Germinal center (tissue), 1 donor: ENCODE results near the gene SLC15A5.

Experiments used
- DNase-seq: peaks from one replicate; pipeline ENCODE4 v3.0.0; 2012; ENCODE audit warnings: mixed read lengths, low spot score

The SLC15A5 gene

DNA sequence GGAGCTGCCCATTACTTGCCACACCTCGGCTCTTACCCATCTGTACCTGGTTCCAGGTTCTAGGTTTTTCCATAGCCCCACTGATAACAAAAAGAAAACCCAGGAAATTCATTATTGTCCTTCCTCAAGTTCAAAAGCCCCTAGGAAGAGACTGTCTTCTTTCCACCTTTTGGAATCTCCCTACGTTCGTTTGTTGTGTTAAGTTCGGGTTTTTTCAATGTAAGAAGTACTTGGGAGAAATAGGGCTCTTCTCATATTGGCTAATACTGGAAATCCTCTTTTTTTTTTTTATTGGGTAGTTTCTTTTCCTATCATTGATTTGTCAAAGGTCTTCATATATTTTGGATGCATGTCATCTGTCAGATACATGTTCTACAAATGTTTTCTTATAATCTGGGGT lies 17.3 kb downstream of the SLC15A5 start:
- DNase-seq = no peak

DNA sequence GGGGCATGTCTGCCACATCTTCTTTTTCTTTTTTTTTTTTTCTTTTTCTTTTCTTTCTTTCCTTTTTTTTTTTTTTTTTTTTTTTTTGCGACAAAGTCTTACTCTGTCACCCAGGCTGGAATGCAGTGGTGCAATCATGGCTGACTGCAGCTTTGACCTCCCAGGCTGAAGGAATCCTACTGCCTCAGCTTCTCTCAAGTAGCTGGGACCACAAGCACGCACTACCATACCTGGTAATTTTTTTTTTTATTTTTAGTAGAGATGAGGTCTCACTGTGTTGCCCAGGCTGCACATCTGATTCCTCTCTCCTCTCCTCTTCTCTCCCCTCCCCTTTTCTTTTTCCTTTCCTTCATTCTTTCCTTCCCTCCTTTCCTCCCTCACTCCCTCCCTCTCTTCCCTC lies 18.5 kb downstream of the SLC15A5 start:
- DNase-seq = no peak

DNA sequence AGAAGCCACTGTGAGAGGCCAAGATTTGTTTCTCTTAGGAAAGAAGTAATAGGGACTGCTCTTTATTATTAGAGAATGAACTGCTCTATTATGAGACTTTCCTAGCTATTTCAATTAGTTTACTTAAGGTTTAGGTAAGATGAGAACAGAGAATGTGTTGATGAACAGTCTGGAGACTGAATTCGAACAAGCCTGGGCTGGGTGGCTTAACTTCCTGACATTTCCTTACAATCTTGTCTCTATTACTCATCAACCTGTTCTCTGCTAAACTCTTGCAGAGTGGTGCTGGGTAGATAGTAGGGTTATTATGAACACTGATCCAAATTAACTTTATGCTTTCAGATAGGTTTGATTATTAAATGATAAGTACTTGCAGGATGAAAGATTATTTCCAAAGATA lies 31.2 kb downstream of the SLC15A5 start:
- no peak for DNase-seq

DNA sequence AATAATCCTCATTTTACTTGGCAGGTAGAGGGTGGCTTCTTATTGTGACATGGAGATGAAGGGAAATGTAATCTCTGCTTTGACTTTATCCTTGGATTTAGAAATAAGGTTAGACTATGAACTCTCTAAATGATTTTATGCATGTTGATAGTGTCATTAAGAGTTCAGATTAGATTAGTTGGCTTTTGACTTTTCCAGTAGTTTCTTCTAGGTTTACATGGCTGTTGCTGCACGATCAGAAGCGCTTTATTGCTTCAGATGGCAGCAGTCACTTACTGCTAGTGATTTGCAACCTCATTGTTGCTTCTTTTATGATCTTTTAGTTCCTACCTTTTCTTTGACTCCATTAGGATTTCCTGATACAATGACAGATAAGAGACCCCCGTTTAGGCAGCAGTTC lies 32.3 kb downstream of the SLC15A5 start:
- DNase-seq = no peak

DNA sequence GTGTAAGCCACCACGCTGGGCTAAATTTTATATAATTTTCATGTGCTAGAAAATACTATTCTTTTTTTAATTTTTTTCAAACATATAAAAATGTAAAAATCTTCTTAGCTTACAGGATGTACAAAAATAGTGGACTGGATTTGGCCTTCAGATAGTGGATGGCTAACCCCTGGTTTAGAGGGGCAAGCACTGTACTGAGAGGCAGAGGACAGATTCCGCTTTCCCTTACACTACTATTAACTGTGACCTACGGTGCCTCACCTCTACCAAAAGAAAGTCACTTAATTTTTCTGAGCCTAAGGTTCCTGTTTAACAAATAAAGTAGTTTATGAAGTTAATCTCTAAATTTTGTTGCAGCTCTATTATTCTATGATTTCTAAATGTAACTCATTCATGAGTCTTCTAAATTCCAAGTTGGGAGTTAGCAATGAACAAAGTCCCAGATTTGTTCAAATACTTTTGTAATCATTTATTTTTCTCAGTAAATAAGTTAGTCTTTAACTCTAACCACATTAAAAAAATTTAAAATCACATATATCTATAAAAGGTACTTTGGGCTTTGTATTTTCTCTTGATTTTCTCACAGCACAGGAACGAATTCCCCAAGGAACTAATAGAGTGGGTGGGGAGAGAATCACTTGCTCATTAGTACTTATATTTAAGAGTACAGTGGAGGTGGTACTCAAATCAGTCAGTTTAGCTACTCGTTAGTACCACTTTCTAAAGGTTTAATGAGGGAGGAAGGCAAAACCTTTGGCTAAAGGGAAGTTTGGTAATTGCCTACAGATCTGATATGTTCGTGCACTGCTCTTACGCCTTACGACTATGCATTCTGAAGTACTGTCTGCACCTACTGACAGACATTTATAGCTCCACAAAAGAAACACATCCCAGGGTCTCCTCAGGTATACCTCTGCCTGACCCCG lies 33.7 kb downstream of the SLC15A5 start:
- no peak for DNase-seq

DNA sequence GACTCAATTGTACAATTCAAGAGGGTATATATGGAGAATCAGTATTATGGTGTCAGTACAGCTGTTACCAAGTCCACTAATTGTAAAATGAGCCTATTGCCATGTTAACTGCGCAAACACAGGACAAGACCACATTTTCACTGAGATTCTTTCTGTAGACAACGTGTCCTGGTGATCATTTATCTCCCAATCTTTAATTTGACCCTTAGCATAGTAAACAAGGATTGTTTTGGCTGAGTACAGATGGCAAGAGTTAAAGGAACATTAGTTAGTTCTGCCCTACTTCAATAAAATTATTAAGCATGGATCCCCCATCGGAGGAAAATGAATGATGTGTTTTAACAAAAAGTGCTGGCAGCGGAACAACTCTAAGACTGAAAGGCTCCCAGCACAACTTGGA lies 36.1 kb downstream of the SLC15A5 start:
- DNase-seq = no peak

DNA sequence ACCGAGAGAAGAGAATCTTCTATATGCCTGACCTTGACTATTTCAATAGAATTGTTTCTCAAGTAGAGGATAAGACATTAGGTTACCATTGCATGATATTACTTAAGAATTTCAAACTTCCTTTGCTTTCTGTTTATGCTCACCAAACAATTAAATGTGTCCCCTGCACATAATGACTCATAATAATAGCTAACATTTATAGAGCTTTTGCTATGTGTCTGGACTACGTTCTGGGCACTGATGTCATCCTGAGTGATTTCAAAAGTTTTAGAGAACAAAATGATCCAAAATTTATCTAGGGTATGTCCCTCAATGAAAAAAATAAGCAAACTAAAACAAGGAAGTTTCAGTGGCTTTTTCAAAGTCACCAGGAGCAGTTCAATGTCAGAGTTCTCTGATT lies 38.8 kb downstream of the SLC15A5 start:
- no peak for DNase-seq

DNA sequence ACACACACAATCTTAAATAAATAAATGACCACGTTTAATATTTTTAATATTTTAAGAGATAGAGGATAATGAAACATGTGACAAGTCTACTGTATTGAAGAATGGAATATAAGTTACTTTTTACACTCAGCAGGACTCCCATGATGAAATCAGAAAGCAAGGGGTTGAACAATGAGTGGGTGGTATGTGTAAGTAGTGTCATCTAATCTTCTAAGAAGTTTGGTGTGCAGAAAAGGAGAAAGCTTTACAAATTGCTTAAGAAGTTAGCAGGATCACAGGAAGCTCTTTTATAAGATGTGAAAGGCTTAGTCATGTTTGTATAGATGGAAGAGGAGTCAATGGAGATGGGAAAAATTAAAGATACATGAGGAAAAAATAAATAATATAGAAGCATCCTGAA lies 47.8 kb downstream of the SLC15A5 start:
- DNase-seq = no peak

DNA sequence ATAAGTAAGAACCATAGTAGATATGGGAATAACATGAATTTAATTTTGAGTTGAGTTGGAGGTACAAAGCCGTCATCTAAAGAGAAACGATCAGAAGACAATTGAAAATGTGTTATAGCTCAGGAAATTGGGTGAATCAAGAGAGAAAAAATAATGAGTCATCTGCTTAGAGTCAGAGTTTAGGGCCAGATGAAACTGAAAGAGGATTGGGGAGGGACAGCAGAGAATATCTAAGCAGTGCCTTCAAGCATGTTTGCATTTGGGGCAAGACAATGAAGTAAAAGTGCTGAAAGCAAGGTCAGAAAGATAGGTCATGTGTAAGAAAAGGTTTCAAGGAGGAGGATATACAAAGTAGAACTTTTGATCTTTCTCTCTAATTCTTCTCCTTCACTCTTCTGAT lies 49.4 kb downstream of the SLC15A5 start:
- no peak for DNase-seq

DNA sequence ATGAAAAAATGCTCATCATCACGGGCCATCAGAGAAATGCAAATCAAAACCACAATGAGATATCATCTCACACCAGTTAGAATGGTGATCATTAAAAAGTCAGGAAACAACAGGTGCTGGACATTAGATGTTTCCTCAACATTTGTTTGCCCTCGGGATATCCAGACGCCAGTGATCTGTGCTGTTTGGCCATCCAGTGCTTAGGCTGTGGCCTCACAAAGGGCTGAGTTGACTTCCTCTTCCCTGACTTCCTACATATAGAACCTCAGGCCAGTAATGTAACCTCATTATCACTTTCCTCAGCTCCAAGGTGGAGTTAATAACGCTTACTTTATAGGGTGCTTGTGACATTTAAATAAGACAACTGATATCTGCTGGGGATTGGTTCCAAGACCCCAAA lies 51.8 kb downstream of the SLC15A5 start:
- DNase-seq = no peak

DNA sequence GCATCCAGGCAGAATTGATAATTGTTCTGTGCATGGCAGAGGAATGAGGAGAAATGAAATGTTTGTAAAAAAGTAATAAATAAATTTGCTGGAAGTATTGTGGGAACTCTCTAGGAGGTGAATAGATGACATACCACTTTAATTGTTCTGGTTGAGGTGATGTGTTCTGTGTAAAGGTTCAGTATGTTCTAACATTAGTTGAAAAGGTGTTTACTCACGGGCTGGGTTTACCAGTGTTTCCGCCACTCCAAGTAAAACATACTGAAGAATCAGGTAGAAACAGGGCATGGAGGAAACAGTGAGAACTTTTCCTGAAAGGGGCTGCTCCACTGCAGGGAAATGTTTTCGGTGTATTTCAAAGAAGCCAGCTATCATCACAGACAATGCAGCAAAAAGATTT lies 53.3 kb downstream of the SLC15A5 start:
- no peak for DNase-seq

DNA sequence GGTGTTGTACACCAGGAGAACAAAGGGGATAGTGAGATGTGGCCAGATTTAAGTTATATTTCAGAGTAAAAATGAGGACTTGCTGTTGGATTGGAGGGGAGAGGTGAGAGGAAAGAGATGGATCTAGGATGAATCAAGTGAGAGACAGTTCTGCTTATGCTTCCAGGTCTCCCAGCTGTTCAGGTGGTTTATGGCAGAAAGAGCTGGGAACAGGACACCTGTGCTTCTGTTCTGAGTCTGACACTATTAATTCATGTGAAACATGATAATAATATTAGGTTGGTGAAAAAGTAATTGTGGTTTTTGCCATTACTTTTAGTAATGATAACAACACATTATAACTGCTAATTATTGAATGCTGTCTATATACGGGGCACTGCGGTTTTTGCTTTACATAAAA lies 55.7 kb downstream of the SLC15A5 start:
- DNase-seq = no peak

DNA sequence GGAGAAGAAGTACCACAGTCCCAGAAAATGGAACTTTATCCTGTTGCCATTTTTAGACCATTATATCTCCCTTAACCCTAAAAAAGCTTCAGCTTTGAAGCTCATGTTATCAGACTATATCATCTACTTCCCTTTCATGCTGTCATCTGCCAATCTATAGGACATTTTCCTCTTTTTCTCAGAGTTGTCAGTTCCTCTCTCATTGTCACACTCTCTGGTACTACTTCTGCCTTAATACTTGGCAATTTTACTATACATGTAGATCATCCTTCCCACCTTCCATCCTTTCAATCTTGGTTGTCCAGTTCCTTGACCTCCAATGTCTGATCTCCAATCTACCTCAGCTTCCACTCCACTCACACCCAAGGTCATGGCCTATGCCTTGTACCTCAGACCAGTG lies 57.4 kb downstream of the SLC15A5 start:
- DNase-seq = no peak

DNA sequence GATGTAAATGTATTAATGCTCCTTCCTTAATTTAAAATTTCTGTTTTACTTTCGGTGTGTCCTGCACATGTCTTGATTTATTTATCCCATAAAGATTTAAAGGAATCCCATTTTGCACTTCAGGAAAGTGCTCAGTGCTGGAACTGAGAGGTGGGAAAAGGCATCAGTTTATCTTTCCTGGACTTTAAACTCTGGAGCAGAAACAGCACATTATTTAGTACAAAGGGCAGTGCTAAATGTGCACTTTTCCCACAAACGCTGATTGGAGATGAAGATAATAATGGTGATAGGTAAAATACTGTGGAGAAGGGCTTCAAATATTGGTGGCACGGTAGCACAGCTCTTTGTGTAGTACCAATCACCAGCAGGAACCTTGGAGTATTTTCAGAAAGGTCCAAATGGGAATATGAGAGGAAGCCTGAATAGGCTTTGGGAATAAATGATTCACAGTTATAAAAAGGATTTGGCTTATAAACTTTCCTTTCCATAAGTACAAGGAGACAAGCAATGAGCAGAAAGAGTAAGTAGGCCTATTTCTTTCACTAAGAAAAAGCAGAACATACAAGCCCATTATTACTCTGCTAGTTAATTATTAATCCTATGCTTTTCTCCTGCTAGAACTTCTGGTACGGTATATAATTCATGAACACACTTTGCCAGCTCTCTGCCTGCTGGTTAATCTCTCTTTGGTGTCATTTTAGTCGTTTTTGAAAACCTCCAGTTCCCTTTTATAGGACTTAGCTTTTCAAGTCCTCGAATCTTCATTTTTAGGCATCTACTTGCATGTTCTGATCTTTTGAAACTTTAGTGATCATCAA lies 58.3 kb downstream of the SLC15A5 start:
- no peak for DNase-seq

DNA sequence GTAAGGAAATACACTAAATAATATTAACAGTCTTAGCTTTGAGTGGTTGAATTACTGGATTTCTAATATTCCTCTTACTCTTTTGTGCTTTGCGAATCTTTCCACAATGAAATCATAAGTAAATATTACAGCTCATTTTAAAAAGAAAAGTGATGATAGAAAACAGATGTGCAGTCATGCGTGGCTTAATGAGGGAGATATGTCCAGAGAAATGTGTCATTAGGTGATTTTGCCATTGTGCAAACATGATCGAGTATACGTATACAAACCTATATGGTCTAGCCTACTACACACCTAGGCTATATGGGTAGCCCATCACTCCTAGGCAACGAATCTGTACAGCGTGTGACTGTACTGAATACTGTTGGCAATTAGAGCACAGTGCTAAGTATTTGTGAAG lies 59.3 kb downstream of the SLC15A5 start:
- DNase-seq = no peak

DNA sequence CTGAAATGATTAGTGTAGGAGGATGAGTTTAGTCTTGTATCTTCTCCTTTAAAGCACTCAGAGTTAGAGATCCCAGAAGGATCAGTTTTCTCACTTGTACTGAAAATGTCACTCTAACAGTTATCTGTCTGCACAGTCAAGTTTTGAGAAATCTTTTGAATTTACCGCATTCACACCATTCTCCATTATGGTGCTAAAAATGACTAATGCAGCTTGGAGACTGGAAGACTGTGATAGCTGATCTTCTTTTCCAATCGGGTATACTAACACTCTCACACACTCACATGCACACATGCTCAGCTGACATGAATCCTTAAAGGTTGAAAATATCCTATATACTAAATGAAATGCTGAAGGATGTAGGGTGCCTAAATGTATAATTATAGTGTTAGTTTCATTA lies 65.8 kb downstream of the SLC15A5 start:
- no peak for DNase-seq

DNA sequence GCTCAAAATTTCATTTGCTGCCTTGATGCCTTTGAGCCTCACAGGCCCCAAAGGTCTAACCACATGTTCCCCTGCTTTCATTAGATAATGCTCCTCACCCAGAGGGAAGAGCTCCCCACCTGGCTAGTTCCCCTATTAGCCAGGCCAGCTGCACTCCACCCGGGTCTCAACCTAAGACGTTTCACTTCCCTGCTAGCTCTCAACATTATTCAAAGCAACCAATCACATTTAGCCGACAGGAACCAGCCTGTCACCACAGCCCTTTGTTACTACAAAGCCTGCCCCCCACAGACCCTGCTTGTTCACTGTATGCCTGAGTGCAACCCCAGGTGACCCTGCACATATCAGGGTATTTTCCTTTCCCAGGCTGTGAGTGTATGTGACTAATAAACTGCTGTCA lies 78.6 kb downstream of the SLC15A5 start:
- DNase-seq = peak; percentile 32

DNA sequence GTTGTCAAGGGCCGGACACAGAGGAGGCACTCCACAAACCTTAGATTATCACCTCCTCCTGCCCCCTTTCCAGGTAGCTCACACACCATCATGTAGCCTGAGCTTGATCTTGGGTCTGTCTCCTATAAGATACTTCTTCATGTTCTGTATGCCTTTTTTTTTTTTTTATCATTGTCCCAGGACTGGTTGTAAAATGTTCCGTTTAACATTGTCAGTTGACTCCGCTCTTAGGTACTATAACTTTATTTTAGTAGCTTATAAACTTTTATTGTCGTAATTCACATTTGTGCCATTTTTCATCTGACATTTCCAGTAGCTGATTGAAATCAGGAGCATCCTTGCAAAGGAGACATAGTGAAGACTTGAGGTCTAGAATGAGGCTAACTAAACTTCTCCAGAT lies 79.9 kb downstream of the SLC15A5 start:
- DNase-seq = no peak

DNA sequence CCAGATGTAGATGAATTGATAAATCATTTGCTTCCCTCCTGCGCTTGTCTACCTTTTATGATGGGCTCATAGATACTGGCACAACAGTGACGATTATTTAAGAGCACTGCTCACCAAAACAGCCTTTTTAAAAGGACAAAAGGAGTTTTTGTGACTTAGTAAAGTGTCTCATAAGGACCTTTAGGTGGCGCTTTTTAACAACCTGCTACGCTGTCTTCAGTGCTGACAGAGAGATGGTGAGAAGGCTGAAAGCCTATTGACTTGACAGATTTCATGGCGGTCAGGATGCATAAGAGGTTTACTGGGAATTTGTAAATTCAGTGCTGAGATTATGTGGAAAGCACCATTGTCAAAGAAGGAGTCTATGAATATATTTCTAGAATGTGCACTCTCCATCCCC lies 87.6 kb downstream of the SLC15A5 start:
- DNase-seq = no peak

DNA sequence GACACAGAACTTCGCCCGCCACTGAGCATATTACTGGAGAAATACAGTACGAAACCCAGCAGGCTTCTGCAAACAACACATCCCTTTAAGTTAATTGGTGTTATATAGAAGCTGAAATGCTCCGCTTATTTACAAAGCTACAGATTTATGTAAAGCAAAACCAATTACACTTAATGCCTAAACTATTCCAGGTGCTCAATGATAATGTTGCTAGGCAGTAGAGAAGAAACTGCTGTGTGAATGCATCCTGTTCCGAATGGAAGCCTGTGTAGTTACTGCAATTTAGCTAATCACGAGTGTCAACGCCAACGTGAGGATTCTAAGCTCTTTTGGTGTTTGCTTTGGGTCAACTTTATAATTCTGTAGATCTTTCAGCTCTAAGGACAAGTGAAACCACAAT lies 89.8 kb downstream of the SLC15A5 start:
- DNase-seq = no peak

DNA sequence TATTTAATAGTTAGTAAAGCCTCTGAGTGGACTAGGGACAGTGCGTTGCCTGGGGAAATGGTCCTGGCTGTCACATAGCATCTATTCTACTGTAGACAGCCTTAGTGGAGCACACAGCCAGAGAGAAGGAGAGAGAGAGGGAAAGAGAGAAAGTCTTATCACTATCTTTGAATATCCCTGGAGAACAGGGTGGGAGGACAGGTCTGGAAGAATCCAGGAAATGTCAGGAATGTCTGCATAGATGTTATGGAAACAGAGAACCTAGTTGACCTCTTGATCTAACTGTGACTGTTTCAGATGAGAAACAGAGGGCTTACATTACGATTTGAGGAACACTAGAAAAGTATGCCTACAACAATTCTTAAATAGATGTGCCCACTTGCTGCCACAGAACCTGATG lies 92.8 kb downstream of the SLC15A5 start:
- DNase-seq = no peak

DNA sequence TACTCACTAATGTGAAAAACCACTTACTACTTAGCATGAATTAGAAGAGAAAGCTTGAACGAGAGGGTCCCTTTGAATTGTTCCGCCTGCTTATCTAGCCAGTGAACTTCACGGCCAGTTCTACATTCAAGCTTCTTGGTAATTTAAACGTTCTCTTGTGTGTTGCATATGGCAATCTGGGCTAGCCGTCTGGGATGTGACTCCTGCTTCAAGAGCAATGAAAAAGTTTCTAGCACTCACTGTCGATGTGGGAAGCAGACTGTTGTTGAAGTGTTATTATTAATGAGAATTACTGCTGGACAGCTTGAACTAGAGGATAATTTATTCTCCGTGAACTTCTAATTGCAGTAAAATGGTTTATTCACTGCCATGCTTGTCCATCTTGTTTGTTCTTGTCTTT lies 93.9 kb downstream of the SLC15A5 start:
- DNase-seq = no peak

DNA sequence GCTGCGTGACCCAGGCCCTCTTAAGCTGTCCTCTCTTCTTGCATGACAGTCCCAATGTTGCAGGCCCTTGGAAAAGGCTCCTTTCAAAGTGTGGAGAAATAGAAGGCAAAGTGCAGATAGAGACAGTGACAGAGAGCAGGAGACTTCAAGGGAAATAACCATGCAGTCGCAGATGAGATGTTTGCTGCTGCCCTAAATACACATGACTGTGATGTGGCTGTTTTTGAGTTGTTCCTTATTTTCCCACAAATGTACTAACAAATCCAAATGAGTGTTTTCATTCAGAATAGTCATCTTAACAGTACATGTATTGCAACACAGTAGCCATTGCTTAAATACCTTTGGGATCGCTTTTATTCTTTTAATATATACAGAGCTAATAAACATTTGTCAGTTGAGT lies 101.6 kb downstream of the SLC15A5 start:
- DNase-seq = no peak
